Measurements from ENCODE around the gene DNER.

DNA sequence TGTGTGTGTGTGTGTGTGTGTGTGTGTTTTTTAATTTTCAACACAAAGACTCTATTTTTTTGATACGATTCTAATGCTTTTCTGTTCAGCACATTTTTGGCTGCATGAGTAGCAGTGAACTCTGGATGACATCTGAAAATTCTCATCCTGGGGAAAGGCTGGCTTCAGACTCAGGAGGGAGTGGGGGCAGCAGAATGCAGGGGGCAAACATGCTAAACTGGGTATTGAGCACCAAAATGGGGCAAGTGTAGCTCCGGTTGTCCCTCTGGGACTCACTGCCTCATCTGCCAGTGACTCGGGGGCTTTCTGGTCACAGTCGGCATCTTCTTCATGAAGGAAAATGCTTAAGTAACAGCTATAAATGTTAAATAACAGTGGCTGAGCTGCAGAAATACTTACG, 326.5 kb downstream of the DNER start:
- no peak for TF ChIP-seq CTCF (IDR thresholded peaks at IDR 0.05)
- TF ChIP-seq EZH2 (IDR thresholded peaks at IDR 0.05; ENCODE audit: borderline replicate concordance, insufficient read depth, low read depth, low read length, poor library complexity, severe bottlenecking) = no peak
